Glomerular visceral epithelial cell (primary cell): ENCODE results near the gene AIFM3.
"Not testable (repeated sequence)": the region's sequence is repeated elsewhere in the genome, so short reads cannot be mapped to it uniquely, and the experiment has no call there.

Experiments used
- DNase-seq: peaks from one replicate; pipeline ENCODE4 v3.0.0-alpha.2; 2016; ENCODE audit errors: extremely low spot score

AIFM3 gene

DNA sequence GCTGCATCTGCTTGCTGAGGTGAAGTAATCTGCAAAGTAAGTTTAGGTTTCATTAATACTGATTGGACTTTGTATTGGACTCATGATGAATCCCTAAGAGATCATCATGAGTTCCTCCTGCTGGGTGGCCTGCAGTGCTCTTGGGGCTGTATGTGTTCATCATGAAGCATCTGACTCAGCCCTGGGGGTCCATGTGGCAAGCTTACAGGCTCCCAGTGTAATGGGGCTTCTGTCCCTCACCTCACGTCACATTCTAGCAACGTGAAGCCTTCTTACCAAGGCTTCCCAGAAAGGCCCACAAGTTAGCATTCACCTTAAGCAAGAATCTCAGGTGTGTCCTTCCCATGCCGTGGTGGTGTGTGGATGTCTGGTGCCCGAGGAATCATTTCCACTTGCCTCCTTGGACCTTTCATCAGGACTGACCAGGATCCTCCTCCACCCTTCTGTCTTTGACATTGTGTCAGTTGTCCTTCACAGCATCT, 26.1 kb upstream of the AIFM3 start:
- DNase-seq = no peak

DNA sequence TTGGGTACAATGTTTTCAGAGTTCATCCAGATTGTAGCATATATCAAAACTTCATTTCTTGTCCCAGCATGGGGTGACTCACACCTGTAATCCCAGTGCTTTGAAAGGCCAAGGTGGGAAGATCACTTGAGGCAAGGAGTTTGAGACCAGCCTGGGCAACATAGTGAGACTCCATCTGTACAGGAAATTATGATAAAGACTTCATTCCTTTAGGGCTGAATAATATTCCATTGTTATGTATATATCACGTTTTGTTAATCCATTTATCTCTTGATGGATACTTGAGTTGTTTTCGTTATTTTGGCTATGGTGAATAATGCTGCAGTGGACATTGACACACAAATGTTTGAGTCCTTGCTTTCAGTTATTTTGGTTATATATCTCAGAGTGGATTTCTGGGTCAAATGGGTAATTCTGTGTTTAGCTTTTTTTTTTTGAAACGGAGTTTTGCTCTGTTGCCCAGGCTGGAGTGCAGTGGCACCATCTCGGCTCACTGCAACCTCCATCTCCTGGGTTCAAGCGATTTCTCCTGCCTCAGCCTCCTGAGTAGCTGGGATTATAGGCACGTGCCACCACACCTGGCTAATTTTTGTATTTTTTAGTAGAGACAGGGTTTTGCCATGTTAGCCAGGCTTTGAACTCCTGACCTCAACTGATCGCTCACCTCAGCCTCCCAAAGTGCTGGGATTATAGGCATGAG, 24.7 kb upstream of the AIFM3 start:
- DNase-seq = not testable (repeated sequence)

DNA sequence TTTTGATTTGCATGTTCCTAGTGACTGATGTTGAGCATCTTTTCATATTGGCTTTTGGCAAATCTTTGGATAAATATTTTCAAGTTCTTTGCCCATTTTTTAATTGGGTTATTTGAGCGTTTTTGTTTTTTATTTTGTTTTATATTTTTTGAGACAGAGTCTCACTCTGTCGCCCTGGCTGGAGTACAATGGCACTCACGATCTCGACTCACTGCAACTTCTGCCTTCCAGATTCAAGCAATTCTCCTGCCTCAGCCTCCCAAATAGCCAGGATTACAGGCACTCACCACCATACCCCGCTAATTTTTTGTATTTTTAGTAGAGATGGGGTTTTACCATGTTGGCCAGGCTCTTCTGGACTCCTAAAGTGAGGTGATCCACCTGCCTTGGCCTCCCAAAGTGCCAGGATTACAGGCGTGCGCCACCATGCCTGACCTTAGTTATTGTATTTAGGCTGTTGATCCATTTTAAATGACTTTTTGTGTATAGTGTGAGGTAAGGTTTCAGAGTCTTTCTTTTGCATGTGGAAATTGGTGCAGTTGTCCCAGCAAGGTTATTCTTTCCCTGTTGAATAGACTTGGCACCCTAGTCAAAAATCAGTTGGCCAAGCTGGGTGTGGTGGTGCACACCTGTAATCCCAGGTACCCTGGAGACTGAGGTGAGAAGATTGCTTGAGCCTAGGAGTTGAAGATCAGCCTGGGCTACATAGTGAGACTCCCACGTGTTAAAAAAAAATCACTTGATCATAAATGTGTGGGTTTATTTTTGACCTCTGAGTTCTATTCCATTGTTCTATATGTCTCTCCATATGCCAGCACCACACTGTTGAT, 23.7 kb upstream of the AIFM3 start:
- DNase-seq = no peak

DNA sequence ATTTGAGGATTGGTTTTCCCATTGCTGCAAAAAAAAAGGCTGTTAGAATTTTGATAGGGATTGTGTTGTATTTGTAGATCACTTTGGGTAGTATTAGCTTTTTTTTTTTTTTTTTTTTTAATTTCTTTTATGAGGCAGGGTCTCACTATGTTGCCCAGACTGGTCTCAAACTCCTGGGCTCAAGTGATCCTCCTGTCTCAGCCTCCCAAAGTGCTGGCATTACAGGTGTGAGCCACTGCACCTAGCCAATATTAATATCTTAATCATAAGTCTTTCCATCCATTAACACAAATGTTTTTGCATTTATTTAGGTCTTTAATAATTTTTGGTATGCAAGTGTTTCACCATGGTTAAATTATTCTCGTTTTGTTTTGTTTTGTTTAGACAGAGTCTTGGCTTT, 23.0 kb upstream of the AIFM3 start:
- no peak for DNase-seq

DNA sequence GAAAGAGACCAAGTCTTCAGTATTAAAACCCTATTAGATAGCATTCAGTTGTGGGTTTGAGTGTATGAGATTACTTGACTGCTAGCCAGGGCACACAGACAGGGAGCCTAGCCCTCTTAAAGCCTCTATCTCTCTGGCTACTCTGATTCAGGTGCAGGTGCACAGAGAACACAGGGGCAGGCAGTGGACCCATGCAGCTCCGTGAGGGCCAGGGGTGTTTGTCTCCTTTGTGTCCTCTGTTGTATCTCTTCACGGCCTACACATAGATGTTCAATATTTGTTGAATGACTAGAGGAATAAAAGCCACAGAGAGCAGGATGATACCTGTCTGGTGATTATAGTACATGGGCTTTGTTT, 21.5 kb upstream of the AIFM3 start:
- no peak for DNase-seq

DNA sequence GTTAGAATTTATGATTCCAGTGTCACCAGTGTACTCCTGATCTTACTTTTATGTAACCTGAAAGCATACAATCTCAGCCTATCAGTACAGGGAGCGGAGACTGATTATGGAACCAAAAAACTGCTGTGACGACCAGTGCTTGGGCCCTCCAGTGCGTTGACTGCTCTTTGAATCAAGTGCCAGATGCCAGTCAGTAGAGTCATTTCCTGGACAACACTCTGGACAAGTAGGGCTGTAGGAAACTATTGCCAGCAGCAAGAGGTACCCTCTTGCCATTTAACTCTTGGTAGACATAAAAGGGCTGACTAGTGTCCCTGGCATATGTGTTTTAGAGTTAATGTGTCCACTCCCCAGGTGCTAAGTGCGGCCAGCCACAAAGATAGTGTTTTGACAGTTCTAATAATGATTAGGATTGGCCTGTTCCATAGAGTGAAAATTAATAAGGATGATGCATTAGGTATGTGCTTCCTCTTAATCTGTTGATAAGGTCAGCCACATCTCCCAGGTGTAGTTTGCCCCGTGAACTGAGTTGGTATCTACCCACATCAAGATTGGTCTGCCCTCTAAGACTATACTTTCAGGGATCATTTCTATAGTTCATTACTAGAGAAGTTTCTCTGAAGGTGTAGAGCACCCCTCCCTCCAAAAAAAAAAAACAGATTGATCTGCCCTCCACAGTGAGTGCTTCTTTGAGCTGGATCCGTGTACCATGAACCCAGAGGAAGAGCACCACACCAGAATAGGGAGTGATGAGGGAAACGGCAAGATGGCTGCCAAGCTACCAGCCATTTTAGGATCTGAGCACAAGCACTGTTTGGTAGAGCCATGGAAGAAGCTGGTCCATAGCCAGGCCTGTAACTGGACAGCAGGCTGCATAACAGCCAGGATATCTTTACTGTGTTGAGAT, 20.7 kb upstream of the AIFM3 start:
- peak; percentile 29 for DNase-seq

DNA sequence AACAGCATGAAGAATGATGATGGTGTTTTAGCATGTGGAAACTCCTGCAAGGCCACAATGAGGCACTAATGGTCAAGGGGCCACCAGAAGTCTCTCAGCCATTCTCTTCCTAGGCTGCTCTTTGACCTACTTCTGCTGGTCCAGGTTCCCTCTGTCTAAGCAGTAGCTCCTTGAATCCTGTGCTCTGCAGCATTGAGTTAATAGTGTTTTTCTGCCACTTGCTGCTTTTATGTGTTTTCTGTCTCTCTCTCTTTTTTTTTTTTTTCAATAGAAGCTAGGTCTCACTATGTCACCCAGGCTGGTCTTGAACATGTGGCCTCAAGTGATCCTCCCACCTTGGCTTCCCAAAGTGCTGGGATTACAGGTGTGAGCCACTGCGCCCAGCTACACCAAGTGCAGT, 20.1 kb upstream of the AIFM3 start:
- no peak for DNase-seq

DNA sequence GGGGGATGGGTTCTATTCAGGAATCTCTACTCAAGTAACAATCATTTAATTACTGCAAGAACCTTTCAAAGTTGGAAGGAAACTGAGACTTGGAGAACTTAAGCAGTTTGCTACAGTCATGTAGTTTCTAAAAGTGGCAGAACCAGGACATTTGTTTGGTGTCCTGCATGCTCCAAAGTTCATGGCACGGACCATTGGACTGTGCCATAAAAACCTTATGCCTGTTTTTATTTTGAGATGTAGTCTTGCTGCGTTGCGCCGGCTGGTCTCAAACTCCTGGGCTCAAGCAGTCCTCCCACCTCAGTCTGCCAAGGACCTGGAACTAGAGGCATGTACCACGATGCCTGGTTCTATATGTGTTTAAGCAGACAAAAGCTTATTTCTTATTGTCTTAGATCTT, 18.6 kb upstream of the AIFM3 start:
- no peak for DNase-seq

DNA sequence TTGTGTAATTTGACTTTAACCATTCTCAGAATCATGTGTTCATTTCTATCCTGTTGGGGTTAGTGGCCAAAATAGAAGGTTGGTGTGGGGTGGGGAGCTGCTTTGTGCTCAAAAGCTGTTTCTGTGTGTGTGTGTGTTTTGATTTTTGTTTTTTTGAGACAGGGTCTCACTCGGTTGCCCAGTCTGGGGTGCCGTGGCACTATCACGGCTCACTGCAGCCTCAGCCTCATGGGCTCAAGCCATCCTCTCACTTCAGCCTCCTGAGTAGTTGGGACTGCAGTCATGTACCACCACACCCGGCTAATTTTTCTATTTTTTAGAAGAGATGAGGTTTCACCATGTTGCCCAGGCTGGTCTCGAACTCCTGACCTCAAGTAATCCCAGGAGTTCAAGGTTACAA, 18.1 kb upstream of the AIFM3 start:
- DNase-seq = no peak

DNA sequence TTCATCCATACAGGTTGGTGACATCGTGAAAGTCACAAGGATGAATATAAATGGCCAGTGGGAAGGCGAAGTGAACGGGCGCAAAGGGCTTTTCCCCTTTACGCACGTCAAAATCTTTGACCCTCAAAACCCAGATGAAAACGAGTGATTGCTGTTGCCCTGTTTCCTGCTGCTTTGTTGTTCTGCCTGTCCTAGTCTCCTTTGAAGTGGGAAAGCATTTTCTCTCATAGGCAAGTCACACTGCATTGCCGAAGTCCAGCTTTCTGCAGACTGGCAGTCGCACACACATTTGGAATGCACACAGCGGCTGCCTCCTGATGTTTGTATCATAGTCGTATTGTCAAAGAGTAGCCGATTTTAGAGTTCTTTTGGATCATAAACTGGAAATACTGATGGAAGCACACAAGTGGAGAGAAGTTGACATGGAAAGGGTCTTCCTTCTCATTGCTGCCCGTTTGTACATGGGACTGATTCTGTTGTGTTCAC, 17.3 kb upstream of the AIFM3 start:
- DNase-seq = no peak

DNA sequence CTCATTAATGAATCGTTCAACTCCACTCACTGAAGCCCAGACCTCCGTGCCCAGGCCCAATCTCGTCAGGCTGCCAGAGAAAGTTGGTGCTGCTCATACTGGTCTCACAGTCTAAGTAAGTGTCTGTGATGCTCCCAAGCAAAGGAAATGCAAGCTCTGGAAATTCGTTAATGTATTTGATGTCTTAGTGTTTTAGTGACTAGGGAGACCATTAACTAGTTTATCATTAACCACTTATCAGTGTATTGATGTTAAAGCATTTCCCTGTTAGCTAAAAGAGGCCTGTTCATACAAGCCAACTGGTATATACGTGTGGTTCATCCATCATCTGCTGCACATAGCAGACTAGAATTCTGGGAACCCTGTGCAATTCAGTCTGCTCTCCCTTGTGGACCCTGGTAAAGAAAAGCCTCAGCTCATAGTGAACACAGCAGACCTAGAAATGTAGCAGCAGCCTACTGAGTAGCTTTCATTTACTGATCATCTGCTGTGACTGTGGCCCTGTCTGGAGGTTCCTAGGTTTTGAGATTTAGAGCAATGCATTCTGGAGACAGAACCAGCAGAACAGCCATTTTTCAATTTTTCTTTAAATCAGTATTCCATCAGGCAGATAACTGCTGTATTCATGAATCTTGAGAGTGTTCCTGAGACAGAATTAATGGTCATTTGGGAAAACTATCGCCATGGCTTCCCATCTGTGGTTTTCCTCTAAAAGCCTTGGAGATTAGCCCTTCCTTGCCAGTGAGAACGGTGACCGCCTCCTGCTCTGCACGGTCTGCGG, 15.7 kb upstream of the AIFM3 start:
- peak; percentile 15 for DNase-seq

DNA sequence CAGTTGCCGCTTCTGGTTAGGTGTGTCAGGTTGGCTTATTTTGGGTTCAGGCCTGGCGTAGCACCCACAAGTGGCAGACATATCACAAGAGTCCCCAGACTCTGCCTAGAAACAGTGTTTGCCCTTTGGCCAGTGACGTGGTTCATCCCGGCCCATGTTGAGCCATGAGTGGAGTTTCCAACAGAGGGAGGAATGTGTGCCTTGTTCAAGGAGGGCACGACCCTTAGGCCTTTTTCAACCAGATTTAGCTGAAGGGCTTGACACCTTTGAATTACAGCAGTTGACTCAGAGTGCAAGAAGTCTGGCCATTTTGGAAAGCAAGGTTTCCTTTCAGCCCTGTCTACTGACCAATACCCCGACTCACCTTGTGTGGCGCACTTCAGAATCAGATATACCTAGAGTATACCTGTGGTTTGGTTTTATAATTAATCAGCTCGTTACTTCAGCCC, 15.1 kb upstream of the AIFM3 start:
- DNase-seq = no peak

DNA sequence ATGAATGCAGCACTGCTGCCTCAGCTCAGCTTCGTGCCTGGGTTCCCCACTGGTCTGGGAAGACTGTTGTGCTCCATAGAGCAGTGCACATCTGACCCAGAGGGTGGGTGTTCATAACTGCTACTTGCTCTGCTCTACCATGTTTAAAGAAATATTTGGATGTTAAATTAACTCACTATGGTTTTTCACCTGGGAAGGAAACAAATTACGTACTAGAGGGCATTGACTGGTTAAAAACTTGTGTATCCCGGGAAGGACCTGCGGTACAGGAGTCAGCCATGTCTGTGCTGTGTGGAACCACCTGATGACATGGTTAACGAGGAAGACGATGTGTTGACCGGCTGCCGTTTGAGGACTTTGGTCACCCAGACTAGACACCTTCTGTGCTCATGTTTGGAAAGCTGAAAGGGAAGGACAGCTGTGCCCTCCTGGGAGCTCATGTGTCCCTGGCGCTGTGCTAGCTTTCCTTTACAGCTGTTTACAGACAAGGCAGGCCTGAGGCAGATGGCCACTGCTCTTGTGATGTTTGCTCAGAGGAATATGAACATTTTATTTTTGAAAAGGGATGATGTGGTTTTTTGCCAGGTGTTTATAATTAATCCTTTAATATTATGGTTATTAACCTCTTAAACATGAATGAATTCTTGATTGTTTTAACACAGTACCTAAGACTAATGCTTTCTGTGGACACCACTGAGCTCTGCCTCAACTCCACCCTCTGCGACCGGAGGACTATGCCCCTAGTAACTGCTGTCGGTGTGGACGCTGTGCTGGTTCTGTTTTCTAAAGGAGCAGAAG, 14.3 kb upstream of the AIFM3 start:
- DNase-seq = no peak

DNA sequence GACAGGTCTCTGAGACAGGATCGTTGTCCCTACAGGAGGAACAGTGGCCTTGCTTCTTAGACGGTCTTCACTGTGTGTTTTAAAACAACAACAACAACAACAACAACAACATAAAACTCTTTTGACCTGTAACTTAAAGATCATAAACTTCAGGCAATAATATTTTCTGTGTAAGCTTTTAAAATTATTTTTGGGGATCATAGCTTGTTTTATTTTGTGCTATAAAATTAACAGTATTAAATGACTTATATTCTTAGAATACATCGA, 13.8 kb upstream of the AIFM3 start:
- DNase-seq = no peak

DNA sequence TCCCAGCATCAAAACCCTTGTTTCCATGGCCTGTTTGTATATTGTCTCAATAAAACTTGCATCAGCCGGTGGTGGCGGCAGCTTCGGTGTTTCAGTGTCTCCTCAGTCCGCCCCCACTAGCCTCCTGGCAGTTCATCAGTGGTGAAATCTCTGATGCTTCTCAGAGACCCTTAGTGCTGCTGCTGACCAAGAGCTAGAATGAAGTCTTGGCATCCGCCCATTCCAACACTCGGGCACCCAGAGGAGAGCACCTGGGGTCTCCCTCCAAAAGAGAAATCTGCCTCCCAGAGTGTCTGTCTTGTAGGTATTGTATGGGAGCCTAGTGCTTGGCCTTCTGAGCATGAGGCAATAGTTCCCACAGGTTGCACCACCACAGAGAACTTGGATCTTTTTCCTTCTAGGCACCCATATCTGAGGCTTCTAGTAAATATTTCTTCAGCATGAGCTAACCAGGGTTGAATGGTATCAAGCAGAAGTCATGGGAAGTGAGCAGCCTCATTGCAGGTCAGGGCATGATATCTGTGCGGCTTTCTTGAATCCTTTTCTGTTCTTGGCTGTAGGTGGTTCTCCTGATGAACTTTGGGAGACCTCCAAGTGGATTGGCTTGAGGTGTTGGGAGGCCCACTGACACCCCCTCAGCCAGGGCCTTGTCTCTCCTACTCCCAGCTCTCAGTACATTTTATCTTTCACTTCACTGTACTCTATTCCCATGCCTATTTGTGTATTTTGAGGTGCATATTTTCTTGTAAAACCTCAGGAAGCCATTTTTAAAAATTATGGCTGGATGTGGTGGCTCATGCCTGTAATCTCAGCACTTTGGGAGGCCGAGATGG, 13.2 kb upstream of the AIFM3 start:
- DNase-seq = no peak

DNA sequence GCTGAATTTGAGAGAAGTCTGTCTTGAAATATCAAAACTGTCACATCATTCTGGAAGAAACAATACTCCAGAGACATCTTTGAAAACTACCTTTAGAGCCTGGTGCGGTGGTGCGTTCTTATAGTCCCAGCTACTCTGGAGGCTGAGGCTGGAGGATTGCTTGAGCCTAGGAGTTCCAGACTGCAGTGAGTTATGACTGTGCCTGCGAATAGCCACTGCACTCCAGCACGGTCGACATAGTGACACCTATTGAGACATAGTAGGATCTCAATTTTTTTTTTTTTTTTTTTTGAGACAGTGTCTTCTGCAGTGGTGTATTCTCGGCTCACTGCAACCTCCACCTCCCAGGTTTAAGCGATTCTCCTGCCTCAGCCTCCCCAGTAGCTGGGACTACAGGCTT, 11.5 kb upstream of the AIFM3 start:
- no peak for DNase-seq

DNA sequence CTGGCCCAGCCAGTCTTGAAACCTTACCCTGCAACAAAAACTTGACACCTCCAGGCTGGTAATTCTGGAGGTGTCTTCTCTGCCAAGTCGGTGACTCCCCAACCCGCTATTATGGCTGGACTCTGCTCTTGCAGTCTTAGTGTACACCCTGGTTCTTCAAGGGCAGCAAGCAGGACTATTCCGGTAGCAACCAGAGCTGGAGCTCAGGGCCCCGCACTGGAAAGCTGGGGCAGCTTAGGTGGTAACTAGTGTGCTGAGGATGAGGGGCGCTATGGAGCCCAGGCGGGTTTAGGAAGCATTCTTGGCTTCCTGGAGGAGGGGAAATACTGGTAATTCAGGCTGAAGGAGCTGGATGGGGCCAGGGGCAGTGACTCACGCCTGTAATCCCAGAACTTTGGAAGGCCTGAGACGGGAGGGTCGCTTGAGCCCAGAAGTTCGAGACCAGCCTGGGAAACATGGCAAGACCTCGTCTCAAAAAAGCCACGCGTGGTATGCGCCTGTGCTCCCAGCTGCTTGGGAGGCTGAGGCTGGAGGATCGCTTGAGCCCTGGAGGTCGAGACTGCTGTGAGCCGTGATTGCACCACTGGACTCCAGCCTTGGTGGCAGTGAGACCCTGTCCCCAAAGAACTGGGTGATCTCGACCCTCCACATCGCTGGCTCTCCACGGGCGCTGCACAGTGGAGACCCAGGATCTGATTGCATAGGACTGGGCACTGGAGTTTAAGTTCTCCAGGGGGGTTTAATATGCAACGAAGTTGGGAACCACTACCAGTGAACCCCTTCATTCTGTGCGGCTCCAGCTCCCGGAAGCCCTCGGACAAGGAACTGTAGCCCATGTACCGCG, 10.6 kb upstream of the AIFM3 start:
- DNase-seq = peak; percentile 21

DNA sequence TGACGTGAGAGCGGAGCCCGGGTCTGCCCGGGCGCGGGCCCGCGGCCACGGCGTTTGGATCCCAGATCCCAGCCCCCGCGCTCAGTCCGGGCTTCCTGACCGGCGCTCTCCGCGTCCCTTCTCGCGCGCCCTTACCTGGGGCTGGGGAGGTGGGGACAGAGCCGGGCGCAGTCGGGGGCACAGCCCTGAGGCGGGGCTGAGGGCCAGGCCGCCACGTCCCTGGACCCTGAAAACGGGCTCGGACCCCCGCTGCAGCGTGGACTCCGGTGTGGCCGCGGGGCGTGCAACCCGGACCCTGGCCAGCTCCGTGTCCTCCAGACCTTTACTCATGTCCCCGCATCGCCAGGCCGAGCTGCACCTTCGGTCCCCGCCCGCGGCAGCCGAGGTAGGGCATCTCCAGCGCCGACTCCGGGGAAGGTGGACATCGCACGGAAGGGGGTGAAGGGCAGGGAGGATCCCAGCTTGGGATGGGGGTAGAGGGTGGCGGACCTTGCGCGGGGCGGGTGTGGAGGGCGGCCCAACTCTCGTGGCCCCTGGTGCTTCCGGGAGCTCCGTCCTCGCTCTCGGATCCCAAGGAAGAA, 9.9 kb upstream of the AIFM3 start:
- no peak for DNase-seq
